HUES6 (cell line): ENCODE data around the gene LRRC57.

Experiments used
- H3K27ac ChIP-seq: 2 replicates; pipeline ENCODE4 v1.7.0; 2013; ENCODE audit warnings: low read depth, mild to moderate bottlenecking, low read length, inconsistent platforms
- H3K27me3 ChIP-seq: 2 replicates; pipeline ENCODE4 v1.6.1; 2013; ENCODE audit warnings: low read length; ENCODE audit not compliant: control insufficient read depth, insufficient read depth
- H3K36me3 ChIP-seq: 2 replicates; pipeline ENCODE4 v1.6.1; 2013; ENCODE audit warnings: low read length; ENCODE audit not compliant: control insufficient read depth, insufficient read depth
- H3K4me1 ChIP-seq: 2 replicates; pipeline ENCODE4 v1.6.1; 2013; ENCODE audit warnings: low read length; ENCODE audit not compliant: control insufficient read depth, insufficient read depth
- H3K4me3 ChIP-seq: 2 replicates; pipeline ENCODE4 v1.5.1; 2013; ENCODE audit warnings: low read depth, low read length
- H3K9ac ChIP-seq: one replicate; pipeline ENCODE4 v1.6.1; 2013; ENCODE audit warnings: mild to moderate bottlenecking, low read length
- H3K9me3 ChIP-seq: 2 replicates; pipeline ENCODE4 v1.6.1; 2013; ENCODE audit warnings: low read depth, low read length; ENCODE audit not compliant: control insufficient read depth, insufficient read depth

LRRC57 gene

GRCh38 chr15:42549032-42549491, 469 bp upstream of the LRRC57 start:
- Histone ChIP-seq H3K27ac (peak overlapping the region; percentile 53), H3K36me3 (peaks cover 7% of the 10 kb centered on the region; the same call in 1 of the 2 replicates), H3K4me1 (peaks cover 8% of the 10 kb centered on the region)

GRCh38 chr15:42547918-42548248, 710 bp downstream of the LRRC57 start:
- peak overlapping the region; percentile 87 for H3K4me3 ChIP-seq
- peaks cover 8% of the 10 kb centered on the region for H3K4me1 ChIP-seq
- peak overlapping the region; percentile 53; the same call in 1 of the 2 replicates for H3K27ac ChIP-seq
- peaks cover 14% of the 10 kb centered on the region for H3K36me3 ChIP-seq
- no peaks in the 10 kb centered on the region for H3K9me3 ChIP-seq
- no peaks in the 10 kb centered on the region for H3K27me3 ChIP-seq
- H3K9ac ChIP-seq, result peak overlapping the region; percentile 84

More at GRCh38 chr15:42549032-42549491, 469 bp upstream of the LRRC57 start:
- Histone ChIP-seq H3K9me3 (no peaks in the 10 kb centered on the region), H3K4me3 (peak overlapping the region; percentile 87), H3K9ac (peak overlapping the region; percentile 84), H3K27me3 (no peaks in the 10 kb centered on the region)

GRCh38 chr15:42544853-42545629, 3.6 kb downstream of the LRRC57 start:
- Histone ChIP-seq H3K4me1 (peaks cover 8% of the 10 kb centered on the region), H3K27me3 (no peaks in the 10 kb centered on the region), H3K9ac (no peak overlapping the region), H3K4me3 (no peak overlapping the region), H3K27ac (no peak overlapping the region), H3K36me3 (peaks cover 20% of the 10 kb centered on the region), H3K9me3 (no peaks in the 10 kb centered on the region)

GRCh38 chr15:42533246-42533645, 15.3 kb downstream of the LRRC57 start:
- Histone ChIP-seq H3K9ac (no peak overlapping the region), H3K9me3 (no peaks in the 10 kb centered on the region), H3K36me3 (peaks cover 47% of the 10 kb centered on the region), H3K4me3 (no peak overlapping the region), H3K27me3 (no peaks in the 10 kb centered on the region), H3K27ac (no peak overlapping the region), H3K4me1 (no peaks in the 10 kb centered on the region)

- no peaks in the 10 kb centered on the region for H3K4me1 ChIP-seq
- no peak overlapping the region for H3K4me3 ChIP-seq
- H3K9ac ChIP-seq, result no peak overlapping the region
- no peaks in the 10 kb centered on the region for H3K27me3 ChIP-seq
- H3K9me3 ChIP-seq, result no peaks in the 10 kb centered on the region
- no peak overlapping the region for H3K27ac ChIP-seq
- peaks cover 57% of the 10 kb centered on the region for H3K36me3 ChIP-seq
These were observed 19.6 kb downstream of the LRRC57 start for GRCh38 chr15:42528970-42529369.

- no peaks in the 10 kb centered on the region for H3K27me3 ChIP-seq
- no peak overlapping the region for H3K9ac ChIP-seq
- no peaks in the 10 kb centered on the region for H3K9me3 ChIP-seq
- H3K4me1 ChIP-seq, result no peaks in the 10 kb centered on the region
- H3K36me3 ChIP-seq, result peaks cover 43% of the 10 kb centered on the region
- no peak overlapping the region for H3K4me3 ChIP-seq
- no peak overlapping the region for H3K27ac ChIP-seq
These were observed 25.3 kb downstream of the LRRC57 start for GRCh38 chr15:42523331-42523730.

GRCh38 chr15:42511007-42511391, 37.6 kb downstream of the LRRC57 start:
- Histone ChIP-seq H3K27ac (no peak overlapping the region), H3K4me1 (no peaks in the 10 kb centered on the region), H3K9me3 (no peaks in the 10 kb centered on the region), H3K4me3 (no peak overlapping the region), H3K9ac (no peak overlapping the region), H3K36me3 (peaks cover 39% of the 10 kb centered on the region), H3K27me3 (no peaks in the 10 kb centered on the region)

- no peaks in the 10 kb centered on the region for H3K9me3 ChIP-seq
- no peak overlapping the region for H3K27ac ChIP-seq
- no peaks in the 10 kb centered on the region for H3K27me3 ChIP-seq
- no peaks in the 10 kb centered on the region for H3K4me1 ChIP-seq
- H3K9ac ChIP-seq, result no peak overlapping the region
- H3K36me3 ChIP-seq, result peaks cover 33% of the 10 kb centered on the region
- H3K4me3 ChIP-seq, result no peak overlapping the region
These were observed 38.2 kb downstream of the LRRC57 start for GRCh38 chr15:42510258-42511006.

- no peak overlapping the region for H3K9ac ChIP-seq
- no peaks in the 10 kb centered on the region for H3K9me3 ChIP-seq
- H3K27ac ChIP-seq, result no peak overlapping the region
- peaks cover 15% of the 10 kb centered on the region for H3K36me3 ChIP-seq
- H3K27me3 ChIP-seq, result no peaks in the 10 kb centered on the region
- no peak overlapping the region for H3K4me3 ChIP-seq
- H3K4me1 ChIP-seq, result peaks cover 7% of the 10 kb centered on the region; the same call in 1 of the 2 replicates
These were observed 40.3 kb downstream of the LRRC57 start for GRCh38 chr15:42508263-42508690.

- no peak overlapping the region for H3K9ac ChIP-seq
- 0 out of 2 replicates have a peak, but pooled peaks cover 9% of the 10 kb centered on the region for H3K36me3 ChIP-seq
- H3K27me3 ChIP-seq, result no peaks in the 10 kb centered on the region
- H3K9me3 ChIP-seq, result no peaks in the 10 kb centered on the region
- H3K27ac ChIP-seq, result no peak overlapping the region
- H3K4me3 ChIP-seq, result no peak overlapping the region
- H3K4me1 ChIP-seq, result peaks cover 7% of the 10 kb centered on the region; the same call in 1 of the 2 replicates
These were observed 41.1 kb downstream of the LRRC57 start for GRCh38 chr15:42507514-42507913.

- Histone ChIP-seq H3K4me1 (peaks cover 14% of the 10 kb centered on the region; the same call in 1 of the 2 replicates), H3K9me3 (no peaks in the 10 kb centered on the region), H3K27ac (peak overlapping the region; percentile 1; the same call in 1 of the 2 replicates), H3K27me3 (no peaks in the 10 kb centered on the region), H3K36me3 (no peaks in the 10 kb centered on the region), H3K9ac (no peak overlapping the region), H3K4me3 (no peak overlapping the region)
These were observed 44.0 kb downstream of the LRRC57 start for GRCh38 chr15:42504631-42505030.
